K562 (cell line): Measurements from ENCODE around the gene CELSR3. TPM values are rescaled to one million over a fixed set of nuclear protein-coding genes. Genes with fewer than 3 reads are reported as not detected.

Source experiments
- CBFA2T2 ChIP-seq: fragments of 450-650 bp; conservative IDR thresholded peaks from 2 replicates; pipeline ENCODE4 v1.6.1; 2017; ENCODE audit warnings: mild to moderate bottlenecking
- DMBX1 ChIP-seq: fragments of 250-450 bp; sonication (Bioruptor Pico); IDR thresholded peaks from 2 replicates; pipeline ENCODE4 v1.8.0; 2022; ENCODE audit warnings: inconsistent platforms, mild to moderate bottlenecking, moderate library complexity, borderline replicate concordance
- KLF10 ChIP-seq: fragments of 250-450 bp; sonication (Bioruptor Pico); IDR thresholded peaks from 2 replicates; pipeline ENCODE4 v1.6.1; 2021; ENCODE audit warnings: matching md5 sums
- TCF3 ChIP-seq: sonication (generic); formaldehyde crosslinking; IDR thresholded peaks from 2 replicates; pipeline ENCODE4 v1.4.0; 2020; ENCODE audit warnings: mild to moderate bottlenecking, missing genetic modification reagents
- polyA plus RNA-seq, 8 experiments: library from polyadenylated mRNA; depleted of rRNA in 4 of 8; stranded (reverse) in 5 of 8; unstranded in 3 of 8; fragments of >200 nt; fragmentation: Nextera tagmentation in 2 of 8; fragmentation: Illumina TruSeq in 1 of 8; extraction: Ambion mirVana in 2 of 8; extraction: Trizol in 1 of 8; gene quantifications; 2 replicates each; pipeline versions ENCODE4 v1.2.1 to v1.2.3, GENCODE V29; 2011 to 2014; ENCODE audit warnings: inconsistent platforms in 1 of 8, missing spikeins in 1 of 8
- total RNA-seq, 7 experiments: library from RNA; depleted of rRNA in 6 of 7; stranded (reverse); fragments of >200 nt in 6 of 7; fragmentation: Illumina TruSeq in 2 of 7; extraction: Trizol in 2 of 7; gene quantifications; 2 replicates each; pipeline versions ENCODE4 v1.2.1 to v1.2.3, GENCODE V29; 2011 to 2021; ENCODE audit warnings: low replicate concordance in 1 of 7
- TF ChIP-seq, protein P1 (sequence below): fragments of 250-450 bp; sonication (Bioruptor Pico); IDR thresholded peaks from 2 replicates; pipeline ENCODE4 v1.5.0; 2020; ENCODE audit warnings: mild to moderate bottlenecking
- TF ChIP-seq, protein P2 (sequence below): fragments of 200-400 bp; formaldehyde crosslinking; IDR thresholded peaks from 2 replicates; pipeline ENCODE4 v1.6.1; 2017; ENCODE audit warnings: mild to moderate bottlenecking, low read depth, low read length, moderate library complexity
- TF ChIP-seq, protein P3 (sequence below): sonication (generic); formaldehyde crosslinking; IDR thresholded peaks from 2 replicates; pipeline ENCODE4 v1.8.1; 2023; ENCODE audit warnings: mild to moderate bottlenecking, missing genetic modification reagents
- TF ChIP-seq, protein P4 (sequence below): fragments of 250-450 bp; sonication (Bioruptor Pico); IDR thresholded peaks from 2 replicates; pipeline ENCODE4 v1.8.0; 2021; ENCODE audit warnings: moderate library complexity, mild to moderate bottlenecking, inconsistent platforms
- TF ChIP-seq, protein P5 (sequence below): fragments of 250-450 bp; sonication (Bioruptor Pico); IDR thresholded peaks from 2 replicates; pipeline ENCODE4 v1.5.0; 2021; ENCODE audit warnings: mild to moderate bottlenecking, moderate library complexity
- TF ChIP-seq, protein P6 (sequence below): fragments of 450-650 bp; IDR thresholded peaks from 2 replicates; pipeline ENCODE4 v1.6.1; 2016; ENCODE audit warnings: low read depth, mild to moderate bottlenecking, moderate library complexity
- TF ChIP-seq, protein P7 (sequence below): sonication (generic); formaldehyde crosslinking; IDR thresholded peaks from 2 replicates; pipeline ENCODE4 v1.8.0; 2022; ENCODE audit warnings: missing genetic modification reagents, mild to moderate bottlenecking, borderline replicate concordance
- TF ChIP-seq, protein P8 (sequence below): fragments of 250-450 bp; sonication (Bioruptor Pico); IDR thresholded peaks from 2 replicates; pipeline ENCODE4 v1.5.0; 2020; ENCODE audit warnings: mild to moderate bottlenecking, borderline replicate concordance

Gene CELSR3
- total and polyA plus RNA-seq, 9 of the 15 experiments (the other 6 are each of a cell fraction or from before 2014, with no cell fraction given): 0.10 to 2.7 (median 0.76) TPM

DNA sequence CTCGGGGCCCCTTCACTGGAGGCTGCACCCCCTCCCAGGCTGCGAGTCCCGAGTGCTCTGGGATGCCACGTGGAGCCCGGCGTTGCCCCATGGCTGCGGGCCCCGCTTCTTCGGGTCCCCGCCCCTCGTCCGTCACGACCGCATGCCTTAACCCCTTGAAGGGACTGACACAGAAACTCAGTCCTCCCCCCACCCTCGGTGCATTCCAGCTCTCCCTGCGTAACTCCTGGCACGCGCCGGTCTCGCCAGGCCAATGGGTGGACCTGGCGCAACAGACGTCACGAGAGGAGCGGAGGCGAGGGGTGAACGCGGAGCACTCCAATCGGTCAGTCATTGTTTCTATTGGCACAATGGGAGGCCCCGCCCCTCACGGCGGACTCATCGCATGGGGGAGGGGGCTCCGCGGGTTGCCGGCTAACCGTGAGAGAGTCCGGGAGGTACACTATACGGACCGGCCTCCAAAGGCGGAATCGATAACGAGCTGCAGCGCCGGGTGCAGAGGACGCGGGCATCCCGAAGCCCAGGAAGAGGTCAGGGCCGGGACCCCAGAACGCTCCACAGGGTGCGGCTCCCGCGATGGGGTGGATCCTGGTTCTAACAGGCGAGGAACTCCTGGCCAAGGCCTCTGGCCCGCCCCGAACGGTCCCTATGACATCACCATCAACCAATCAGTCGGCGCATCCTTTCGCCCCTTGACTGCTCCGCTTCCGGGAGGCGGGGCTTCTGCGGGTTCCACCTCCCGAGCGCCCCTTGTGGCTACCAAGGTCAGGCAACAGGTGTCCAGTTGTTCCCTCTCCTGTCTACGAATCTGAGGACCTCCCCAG lies 1.0 kb upstream of the CELSR3 start (continued):
- TF ChIP-seq, protein P1, sequence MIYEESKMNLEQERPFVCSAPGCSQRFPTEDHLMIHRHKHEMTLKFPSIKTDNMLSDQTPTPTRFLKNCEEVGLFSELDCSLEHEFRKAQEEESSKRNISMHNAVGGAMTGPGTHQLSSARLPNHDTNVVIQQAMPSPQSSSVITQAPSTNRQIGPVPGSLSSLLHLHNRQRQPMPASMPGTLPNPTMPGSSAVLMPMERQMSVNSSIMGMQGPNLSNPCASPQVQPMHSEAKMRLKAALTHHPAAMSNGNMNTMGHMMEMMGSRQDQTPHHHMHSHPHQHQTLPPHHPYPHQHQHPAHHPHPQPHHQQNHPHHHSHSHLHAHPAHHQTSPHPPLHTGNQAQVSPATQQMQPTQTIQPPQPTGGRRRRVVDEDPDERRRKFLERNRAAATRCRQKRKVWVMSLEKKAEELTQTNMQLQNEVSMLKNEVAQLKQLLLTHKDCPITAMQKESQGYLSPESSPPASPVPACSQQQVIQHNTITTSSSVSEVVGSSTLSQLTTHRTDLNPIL (CRISPR knock-in tag): no peak
- no peak for TF ChIP-seq KLF10 (CRISPR knock-in tag)
- TF ChIP-seq, protein P2, sequence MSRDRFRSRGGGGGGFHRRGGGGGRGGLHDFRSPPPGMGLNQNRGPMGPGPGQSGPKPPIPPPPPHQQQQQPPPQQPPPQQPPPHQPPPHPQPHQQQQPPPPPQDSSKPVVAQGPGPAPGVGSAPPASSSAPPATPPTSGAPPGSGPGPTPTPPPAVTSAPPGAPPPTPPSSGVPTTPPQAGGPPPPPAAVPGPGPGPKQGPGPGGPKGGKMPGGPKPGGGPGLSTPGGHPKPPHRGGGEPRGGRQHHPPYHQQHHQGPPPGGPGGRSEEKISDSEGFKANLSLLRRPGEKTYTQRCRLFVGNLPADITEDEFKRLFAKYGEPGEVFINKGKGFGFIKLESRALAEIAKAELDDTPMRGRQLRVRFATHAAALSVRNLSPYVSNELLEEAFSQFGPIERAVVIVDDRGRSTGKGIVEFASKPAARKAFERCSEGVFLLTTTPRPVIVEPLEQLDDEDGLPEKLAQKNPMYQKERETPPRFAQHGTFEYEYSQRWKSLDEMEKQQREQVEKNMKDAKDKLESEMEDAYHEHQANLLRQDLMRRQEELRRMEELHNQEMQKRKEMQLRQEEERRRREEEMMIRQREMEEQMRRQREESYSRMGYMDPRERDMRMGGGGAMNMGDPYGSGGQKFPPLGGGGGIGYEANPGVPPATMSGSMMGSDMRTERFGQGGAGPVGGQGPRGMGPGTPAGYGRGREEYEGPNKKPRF: no peak
- no peak for TF ChIP-seq CBFA2T2
- TF ChIP-seq, protein P3, sequence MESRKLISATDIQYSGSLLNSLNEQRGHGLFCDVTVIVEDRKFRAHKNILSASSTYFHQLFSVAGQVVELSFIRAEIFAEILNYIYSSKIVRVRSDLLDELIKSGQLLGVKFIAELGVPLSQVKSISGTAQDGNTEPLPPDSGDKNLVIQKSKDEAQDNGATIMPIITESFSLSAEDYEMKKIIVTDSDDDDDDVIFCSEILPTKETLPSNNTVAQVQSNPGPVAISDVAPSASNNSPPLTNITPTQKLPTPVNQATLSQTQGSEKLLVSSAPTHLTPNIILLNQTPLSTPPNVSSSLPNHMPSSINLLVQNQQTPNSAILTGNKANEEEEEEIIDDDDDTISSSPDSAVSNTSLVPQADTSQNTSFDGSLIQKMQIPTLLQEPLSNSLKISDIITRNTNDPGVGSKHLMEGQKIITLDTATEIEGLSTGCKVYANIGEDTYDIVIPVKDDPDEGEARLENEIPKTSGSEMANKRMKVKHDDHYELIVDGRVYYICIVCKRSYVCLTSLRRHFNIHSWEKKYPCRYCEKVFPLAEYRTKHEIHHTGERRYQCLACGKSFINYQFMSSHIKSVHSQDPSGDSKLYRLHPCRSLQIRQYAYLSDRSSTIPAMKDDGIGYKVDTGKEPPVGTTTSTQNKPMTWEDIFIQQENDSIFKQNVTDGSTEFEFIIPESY (CRISPR knock-in tag): 0 out of 2 replicates have a peak, but pooled peaks have one; percentile 40
- TF ChIP-seq, protein P4, sequence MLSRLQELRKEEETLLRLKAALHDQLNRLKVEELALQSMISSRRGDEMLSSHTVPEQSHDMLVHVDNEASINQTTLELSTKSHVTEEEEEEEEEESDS (CRISPR knock-in tag): no peak
- no peak for TF ChIP-seq TCF3
- TF ChIP-seq, protein P5, sequence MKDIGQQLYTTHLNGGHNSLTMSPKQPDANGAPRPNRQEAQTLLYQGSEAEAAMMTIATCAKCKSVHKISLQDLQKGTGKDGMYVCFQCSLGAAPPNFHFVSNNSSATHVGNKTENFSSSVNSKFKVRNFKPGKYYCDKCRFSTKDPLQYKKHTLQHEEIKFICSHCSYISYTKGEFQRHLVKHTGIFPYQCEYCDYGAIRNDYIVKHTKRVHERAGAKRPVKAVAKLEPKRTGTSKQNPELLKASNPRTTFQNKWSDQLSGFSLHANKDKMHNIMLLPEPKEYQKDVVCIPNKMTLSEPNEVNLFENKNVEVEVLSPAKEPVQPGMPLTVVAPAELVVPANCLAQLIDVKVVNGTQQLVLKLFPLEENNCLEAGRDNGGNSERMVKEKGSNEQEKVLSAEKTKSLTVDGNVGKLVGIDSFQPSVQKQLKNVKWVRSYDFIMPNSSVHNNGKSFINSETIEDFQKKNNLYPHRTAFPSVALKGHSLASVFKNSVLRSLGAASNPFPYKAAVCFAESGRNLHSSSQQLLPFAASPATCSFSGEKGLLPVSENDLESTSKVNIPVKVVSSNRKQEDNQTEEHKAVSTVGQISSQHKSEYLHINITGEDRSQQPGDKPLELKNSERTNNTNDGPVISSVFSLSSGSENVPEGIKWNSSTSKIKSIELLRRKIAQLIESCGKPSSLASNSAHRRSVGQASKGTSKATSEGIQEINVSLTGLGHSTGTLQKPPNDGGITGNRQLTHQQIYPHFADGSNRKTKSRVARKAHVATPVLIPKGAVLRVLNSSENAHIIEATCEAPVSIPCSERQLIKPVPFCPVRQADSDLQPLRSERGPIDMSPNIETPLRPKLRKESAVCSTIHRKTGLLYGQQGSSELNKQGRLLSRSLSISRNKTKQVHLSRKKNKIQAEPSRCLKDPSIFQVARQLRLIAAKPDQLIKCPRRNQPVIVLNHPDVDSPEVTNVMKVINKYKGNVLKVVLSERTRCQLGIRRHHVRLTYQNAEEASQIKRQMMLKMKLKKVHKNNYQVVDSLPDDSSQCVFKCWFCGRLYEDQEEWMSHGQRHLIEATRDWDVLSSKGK (CRISPR knock-in tag): no peak
- TF ChIP-seq, protein P6, sequence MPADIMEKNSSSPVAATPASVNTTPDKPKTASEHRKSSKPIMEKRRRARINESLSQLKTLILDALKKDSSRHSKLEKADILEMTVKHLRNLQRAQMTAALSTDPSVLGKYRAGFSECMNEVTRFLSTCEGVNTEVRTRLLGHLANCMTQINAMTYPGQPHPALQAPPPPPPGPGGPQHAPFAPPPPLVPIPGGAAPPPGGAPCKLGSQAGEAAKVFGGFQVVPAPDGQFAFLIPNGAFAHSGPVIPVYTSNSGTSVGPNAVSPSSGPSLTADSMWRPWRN: peak; percentile 95
- TF ChIP-seq, protein P7, sequence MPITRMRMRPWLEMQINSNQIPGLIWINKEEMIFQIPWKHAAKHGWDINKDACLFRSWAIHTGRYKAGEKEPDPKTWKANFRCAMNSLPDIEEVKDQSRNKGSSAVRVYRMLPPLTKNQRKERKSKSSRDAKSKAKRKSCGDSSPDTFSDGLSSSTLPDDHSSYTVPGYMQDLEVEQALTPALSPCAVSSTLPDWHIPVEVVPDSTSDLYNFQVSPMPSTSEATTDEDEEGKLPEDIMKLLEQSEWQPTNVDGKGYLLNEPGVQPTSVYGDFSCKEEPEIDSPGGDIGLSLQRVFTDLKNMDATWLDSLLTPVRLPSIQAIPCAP: peak; percentile 64; the same call in 1 of the 2 replicates
- TF ChIP-seq, protein P8, sequence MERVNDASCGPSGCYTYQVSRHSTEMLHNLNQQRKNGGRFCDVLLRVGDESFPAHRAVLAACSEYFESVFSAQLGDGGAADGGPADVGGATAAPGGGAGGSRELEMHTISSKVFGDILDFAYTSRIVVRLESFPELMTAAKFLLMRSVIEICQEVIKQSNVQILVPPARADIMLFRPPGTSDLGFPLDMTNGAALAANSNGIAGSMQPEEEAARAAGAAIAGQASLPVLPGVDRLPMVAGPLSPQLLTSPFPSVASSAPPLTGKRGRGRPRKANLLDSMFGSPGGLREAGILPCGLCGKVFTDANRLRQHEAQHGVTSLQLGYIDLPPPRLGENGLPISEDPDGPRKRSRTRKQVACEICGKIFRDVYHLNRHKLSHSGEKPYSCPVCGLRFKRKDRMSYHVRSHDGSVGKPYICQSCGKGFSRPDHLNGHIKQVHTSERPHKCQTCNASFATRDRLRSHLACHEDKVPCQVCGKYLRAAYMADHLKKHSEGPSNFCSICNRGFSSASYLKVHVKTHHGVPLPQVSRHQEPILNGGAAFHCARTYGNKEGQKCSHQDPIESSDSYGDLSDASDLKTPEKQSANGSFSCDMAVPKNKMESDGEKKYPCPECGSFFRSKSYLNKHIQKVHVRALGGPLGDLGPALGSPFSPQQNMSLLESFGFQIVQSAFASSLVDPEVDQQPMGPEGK (CRISPR knock-in tag): 0 out of 2 replicates have a peak, but pooled peaks have one; percentile 49
- no peak for TF ChIP-seq DMBX1 (CRISPR knock-in tag)
